H9 (cell line): ENCODE results near the gene ORAI1. TPM values are rescaled to one million over a fixed set of nuclear protein-coding genes. Genes with fewer than 3 reads are reported as not detected.

Experiments
- DNase-seq: peaks from one replicate; pipeline ENCODE4 v3.0.0-alpha.2; 2017
- H2AFZ ChIP-seq: one replicate; pipeline ENCODE4 v1.6.1; 2013; ENCODE audit warnings: mild to moderate bottlenecking, low read length, control low read depth, moderate library complexity
- H2AK5ac ChIP-seq: 2 replicates; pipeline ENCODE4 v1.6.1; 2013; ENCODE audit warnings: low read length, control low read depth, mixed read lengths; ENCODE audit not compliant: insufficient read length
- H2BK120ac ChIP-seq: one replicate; pipeline ENCODE4 v1.6.1; 2013; ENCODE audit warnings: low read depth, mild to moderate bottlenecking, low read length, control low read depth, inconsistent platforms; ENCODE audit not compliant: poor library complexity, severe bottlenecking
- H2BK12ac ChIP-seq: 2 replicates; pipeline ENCODE4 v1.6.1; 2013; ENCODE audit warnings: low read length, control low read depth, mixed read lengths, low read depth; ENCODE audit not compliant: insufficient read length
- H2BK15ac ChIP-seq: 2 replicates; pipeline ENCODE4 v1.6.1; 2013; ENCODE audit warnings: low read depth, low read length, control low read depth
- H2BK20ac ChIP-seq: one replicate; pipeline ENCODE4 v1.6.1; 2013; ENCODE audit warnings: low read depth, mild to moderate bottlenecking, low read length, control low read depth, inconsistent platforms; ENCODE audit not compliant: poor library complexity, severe bottlenecking
- H2BK5ac ChIP-seq: 2 replicates; pipeline ENCODE4 v1.6.1; 2013; ENCODE audit warnings: low read length, control low read depth, mixed read lengths; ENCODE audit not compliant: insufficient read length
- H3K14ac ChIP-seq: 2 replicates; pipeline ENCODE4 v1.6.1; 2013; ENCODE audit warnings: low read length, control low read depth; ENCODE audit not compliant: insufficient read depth
- H3K18ac ChIP-seq: 2 replicates; pipeline ENCODE4 v1.6.1; 2013; ENCODE audit warnings: low read depth, mild to moderate bottlenecking, mixed read lengths, low read length, control low read depth; ENCODE audit not compliant: insufficient read length
- H3K23ac ChIP-seq: 2 replicates; pipeline ENCODE4 v1.6.1; 2013; ENCODE audit warnings: low read length, control low read depth, mixed read lengths, low read depth; ENCODE audit not compliant: insufficient read length
- H3K23me2 ChIP-seq: 2 replicates; pipeline ENCODE4 v1.6.1; 2013; ENCODE audit warnings: low read depth, mild to moderate bottlenecking, mixed read lengths, low read length, control low read depth; ENCODE audit not compliant: insufficient read length, poor library complexity, severe bottlenecking
- H3K27ac ChIP-seq: 2 replicates; pipeline ENCODE4 v1.5.1; 2013; ENCODE audit warnings: low read length, control low read depth, mixed read lengths, low read depth; ENCODE audit not compliant: insufficient read length
- H3K27me3 ChIP-seq: 2 replicates; pipeline ENCODE4 v1.6.1; 2013; ENCODE audit warnings: low read length, control low read depth, inconsistent platforms; ENCODE audit not compliant: insufficient read depth
- H3K4ac ChIP-seq: 2 replicates; pipeline ENCODE4 v1.6.1; 2013; ENCODE audit warnings: low read depth, mild to moderate bottlenecking, control low read depth, inconsistent platforms, low read length, moderate library complexity
- H3K4me1 ChIP-seq: 2 replicates; pipeline ENCODE4 v1.6.1; 2013; ENCODE audit warnings: low read length, control low read depth, inconsistent platforms; ENCODE audit not compliant: insufficient read depth
- H3K4me2 ChIP-seq: 2 replicates; pipeline ENCODE4 v1.6.1; 2013; ENCODE audit warnings: low read length, control low read depth, mixed read lengths; ENCODE audit not compliant: insufficient read length, insufficient read depth
- H3K56ac ChIP-seq: 2 replicates; pipeline ENCODE4 v1.6.1; 2013; ENCODE audit warnings: low read depth, mild to moderate bottlenecking, mixed read lengths, low read length, control low read depth; ENCODE audit not compliant: insufficient read length
- H3K79me1 ChIP-seq: 2 replicates; pipeline ENCODE4 v1.6.1; 2013; ENCODE audit warnings: low read depth, mild to moderate bottlenecking, moderate library complexity, low read length, control low read depth, inconsistent platforms; ENCODE audit not compliant: insufficient read depth, poor library complexity, severe bottlenecking
- H3K79me2 ChIP-seq: 2 replicates; pipeline ENCODE4 v1.6.1; 2013; ENCODE audit warnings: low read length, control low read depth, inconsistent platforms; ENCODE audit not compliant: insufficient read depth
- H3K9ac ChIP-seq: 2 replicates; pipeline ENCODE4 v1.6.1; 2013; ENCODE audit warnings: low read length, control low read depth, mixed read lengths; ENCODE audit not compliant: insufficient read length; ENCODE audit errors: extremely low read depth
- H3K9me3 ChIP-seq: one replicate; pipeline ENCODE4 v1.6.1; 2013; ENCODE audit warnings: low read depth, low read length, inconsistent platforms; ENCODE audit not compliant: control insufficient read depth
- H3T11ph ChIP-seq: one replicate; pipeline ENCODE4 v1.6.1; 2013; ENCODE audit warnings: mild to moderate bottlenecking, low read length, control low read depth, inconsistent platforms
- H4K20me1 ChIP-seq: one replicate; pipeline ENCODE4 v1.6.1; 2013; ENCODE audit not compliant: control insufficient read depth, insufficient read length, insufficient read depth
- H4K5ac ChIP-seq: 2 replicates; pipeline ENCODE4 v1.6.1; 2013; ENCODE audit warnings: low read depth, mild to moderate bottlenecking, mixed read lengths, low read length, control low read depth; ENCODE audit not compliant: insufficient read length
- H4K8ac ChIP-seq: replicated peaks from 2 replicates; pipeline ENCODE4 v1.6.1; 2013; ENCODE audit warnings: low read length, control low read depth, mixed read lengths, low read depth; ENCODE audit not compliant: insufficient read length
- H4K91ac ChIP-seq: 2 replicates; pipeline ENCODE4 v1.6.1; 2013; ENCODE audit warnings: low read depth, mild to moderate bottlenecking, moderate library complexity, mixed read lengths, low read length, control low read depth; ENCODE audit not compliant: insufficient read length
- H3K27ac Mint-ChIP-seq, 3 experiments: 2 replicates in 2 of 3; 3 replicates in 1 of 3; pipeline ENCODE4 v1.8.0; 2020 to 2021; ENCODE audit warnings: mixed read lengths in 3 of 3, mild to moderate bottlenecking in 1 of 3, moderate library complexity in 1 of 3
- H3K27me3 Mint-ChIP-seq: 2 replicates; pipeline ENCODE4 v1.8.0; 2021; ENCODE audit warnings: low read depth, mild to moderate bottlenecking, moderate library complexity, mixed read lengths
- H3K36me3 Mint-ChIP-seq, 3 experiments: 2 replicates in 2 of 3; 3 replicates in 1 of 3; pipeline ENCODE4 v1.8.0; 2020 to 2021; ENCODE audit warnings: low read depth in 3 of 3, mixed read lengths in 3 of 3; ENCODE audit not compliant: insufficient read depth in 1 of 3
- H3K4me1 Mint-ChIP-seq, 2 experiments: 2 replicates each; pipeline ENCODE4 v1.8.0; 2020; ENCODE audit warnings: mixed read lengths in 2 of 2
- H3K4me3 Mint-ChIP-seq, 2 experiments: 2 replicates in 1 of 2; 3 replicates in 1 of 2; pipeline ENCODE4 v1.8.0; 2020 to 2021; ENCODE audit warnings: mild to moderate bottlenecking in 2 of 2, mixed read lengths in 2 of 2, moderate library complexity in 1 of 2
- H3K9me3 Mint-ChIP-seq, 2 experiments: 2 replicates in 1 of 2; 3 replicates in 1 of 2; pipeline ENCODE4 v1.8.0; 2020; ENCODE audit warnings: mild to moderate bottlenecking in 2 of 2, mixed read lengths in 2 of 2, moderate library complexity in 1 of 2
- WGBS: extraction: QIAGEN DNeasy Blood & Tissue Kit; methylation state at CpG from one replicate; pipeline ENCODE4 v1.1.7; 2013; ENCODE audit warnings: missing lambda C conversion rate, low lambda C conversion rate, mixed read lengths; ENCODE audit not compliant: insufficient read length; ENCODE audit errors: extremely low coverage; 5-methylcytosine and 5-hydroxymethylcytosine counted together
- total RNA-seq: library from RNA; stranded (reverse); gene quantifications from 2 replicates; pipeline ENCODE4 v1.2.1, GENCODE V29; 2021
- TF ChIP-seq, protein P1 (sequence below): fragments of 200-600 bp; sonication (generic); conservative IDR thresholded peaks from 3 replicates; pipeline ENCODE4 v1.8.0; 2021; ENCODE audit warnings: antibody characterized with exemption, mild to moderate bottlenecking

Gene ORAI1
- total RNA-seq, 1 experiment from 2014 or later = 24.7 TPM

GRCh38 chr12:121689430-121689829, 63.1 kb downstream of the ORAI1 start:
- no CpG with 5 or more reads among the region's 2 CpGs for WGBS
- Histone ChIP-seq H4K91ac (no peak overlapping the region), H4K20me1 (no peaks in the 10 kb centered on the region), H2BK5ac (no peak overlapping the region), H3K79me2 (no peaks in the 10 kb centered on the region), H2AFZ (no peak overlapping the region), H3K56ac (no peak overlapping the region), H3K4me1 (no peaks in the 10 kb centered on the region; the same call in 1 of the 2 replicates), H2BK15ac (no peak overlapping the region), H2BK12ac (no peak overlapping the region), H3K4ac (no peak overlapping the region), H4K5ac (no peak overlapping the region), H3K9ac (no peak overlapping the region), H2BK20ac (no peak overlapping the region), H3K4me2 (no peak overlapping the region), H3K79me1 (no peaks in the 10 kb centered on the region), H3K27me3 (no peaks in the 10 kb centered on the region), H3K23me2 (no peaks in the 10 kb centered on the region), H4K8ac (no peak overlapping the region), H3K9me3 (no peaks in the 10 kb centered on the region), H3K23ac (no peak overlapping the region), H3T11ph (no peak overlapping the region), H2BK120ac (no peak overlapping the region), H3K14ac (no peak overlapping the region), H3K27ac (no peak overlapping the region), H2AK5ac (no peak overlapping the region), H3K18ac (no peak overlapping the region)
- Mint-ChIP-seq H3K4me3 (no peak overlapping the region), H3K36me3 (no peaks in the 10 kb centered on the region), H3K27me3 (no peaks in the 10 kb centered on the region), H3K27ac (no peak overlapping the region), H3K4me1 (peaks cover 6 to 9% of the 10 kb centered on the region in 2 experiments), H3K9me3 (no peaks in the 10 kb centered on the region)
- no peak for DNase-seq
- TF ChIP-seq, protein P1, sequence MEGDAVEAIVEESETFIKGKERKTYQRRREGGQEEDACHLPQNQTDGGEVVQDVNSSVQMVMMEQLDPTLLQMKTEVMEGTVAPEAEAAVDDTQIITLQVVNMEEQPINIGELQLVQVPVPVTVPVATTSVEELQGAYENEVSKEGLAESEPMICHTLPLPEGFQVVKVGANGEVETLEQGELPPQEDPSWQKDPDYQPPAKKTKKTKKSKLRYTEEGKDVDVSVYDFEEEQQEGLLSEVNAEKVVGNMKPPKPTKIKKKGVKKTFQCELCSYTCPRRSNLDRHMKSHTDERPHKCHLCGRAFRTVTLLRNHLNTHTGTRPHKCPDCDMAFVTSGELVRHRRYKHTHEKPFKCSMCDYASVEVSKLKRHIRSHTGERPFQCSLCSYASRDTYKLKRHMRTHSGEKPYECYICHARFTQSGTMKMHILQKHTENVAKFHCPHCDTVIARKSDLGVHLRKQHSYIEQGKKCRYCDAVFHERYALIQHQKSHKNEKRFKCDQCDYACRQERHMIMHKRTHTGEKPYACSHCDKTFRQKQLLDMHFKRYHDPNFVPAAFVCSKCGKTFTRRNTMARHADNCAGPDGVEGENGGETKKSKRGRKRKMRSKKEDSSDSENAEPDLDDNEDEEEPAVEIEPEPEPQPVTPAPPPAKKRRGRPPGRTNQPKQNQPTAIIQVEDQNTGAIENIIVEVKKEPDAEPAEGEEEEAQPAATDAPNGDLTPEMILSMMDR = no peak

Other genes with a start within 250 kb of the ORAI1 start
- gene RNF34, start 226.4 kb upstream of the ORAI1 start, total RNA-seq = 65.3 and 66.4 TPM in 2 replicates
- gene KDM2B, start 45.5 kb upstream of the ORAI1 start, total RNA-seq = 137 and 143 TPM in 2 replicates
- 0.24 and 0.37 TPM in 2 replicates for gene MORN3, start 43.1 kb downstream of the ORAI1 start, total RNA-seq
- 21.9 and 25.8 TPM in 2 replicates for gene TMEM120B, start 86.2 kb downstream of the ORAI1 start, total RNA-seq
- gene RHOF, start 167.2 kb downstream of the ORAI1 start, total RNA-seq = 29.1 and 29.3 TPM in 2 replicates
- gene SETD1B, start 177.5 kb downstream of the ORAI1 start, total RNA-seq = 38.2 and 40.4 TPM in 2 replicates
- 0.22 TPM in 1 of 2 replicates, not detected in the other for gene HPD, start 232.3 kb downstream of the ORAI1 start, total RNA-seq